SK-N-SH (cell line): ENCODE data around the gene PEAK1. TPM values are rescaled to one million over a fixed set of nuclear protein-coding genes. Genes with fewer than 3 reads are reported as not detected.

Source experiments
- CTCF ChIA-PET: fragments of 300-600, 350-600 bp; formaldehyde crosslinking; extraction: SDS; loops from one replicate; lab custom pipeline; 2021; lab: Yijun Ruan, JAX
- POLR2A ChIA-PET: fragments of 350-600 bp; sonication (Branson Sonifier 250); formaldehyde crosslinking; extraction: SDS; loops from one replicate; lab custom pipeline; 2020; ENCODE audit warnings: antibody characterized with exemption, inconsistent platforms; lab: Yijun Ruan, JAX
- DNase-seq: peaks from one replicate; pipeline ENCODE4 v3.0.0; 2012
- H2AFZ ChIP-seq: fragments of 200-600 bp; sonication (generic); 2 replicates; pipeline ENCODE4 v1.8.1; 2016; ENCODE audit warnings: antibody characterized with exemption, mild to moderate bottlenecking, low read depth
- H3F3A ChIP-seq: fragments of 200-600 bp; sonication (generic); replicated peaks from 2 replicates; pipeline ENCODE3; 2016; ENCODE audit warnings: antibody characterized with exemption, mild to moderate bottlenecking; ENCODE audit not compliant: insufficient read depth
- H3K27ac ChIP-seq, 2 experiments: fragments of 200-500 bp in 1 of 2; fragments of 200-600 bp in 1 of 2; sonication (Bioruptor generic) in 1 of 2; sonication (generic), shearing (Covaris generic) in 1 of 2; 2 replicates each; pipeline versions ENCODE4 v1.5.1 to v1.6.1; 2014 to 2016; ENCODE audit warnings: low read depth in 2 of 2, inconsistent platforms in 1 of 2, low read length in 1 of 2, mild to moderate bottlenecking in 1 of 2, mixed read lengths in 1 of 2
- H3K27me3 ChIP-seq: fragments of 200-600 bp; sonication (generic), shearing (Covaris generic); 2 replicates; pipeline ENCODE4 v1.6.1; 2016; ENCODE audit warnings: mixed run types; ENCODE audit not compliant: insufficient read depth
- H3K36me3 ChIP-seq, 2 experiments: fragments of 200-500 bp in 1 of 2; fragments of 200-600 bp in 1 of 2; sonication (Bioruptor generic) in 1 of 2; sonication (generic) in 1 of 2; replicated peaks in 1 of 2; 2 replicates each; pipeline versions ENCODE3 to v1.5.1; 2014 to 2016; ENCODE audit warnings: low read length in 1 of 2, mild to moderate bottlenecking in 1 of 2; ENCODE audit not compliant: insufficient read depth in 2 of 2, control insufficient read depth in 1 of 2
- H3K4me1 ChIP-seq, 2 experiments: fragments of 200-500 bp in 1 of 2; fragments of 200-600 bp in 1 of 2; sonication (Bioruptor generic) in 1 of 2; sonication (generic), shearing (Covaris generic) in 1 of 2; 2 replicates each; pipeline versions ENCODE4 v1.5.1 to v1.6.1; 2014 to 2016; ENCODE audit warnings: low read depth in 1 of 2, low read length in 1 of 2, mixed run types in 1 of 2; ENCODE audit not compliant: insufficient read depth in 2 of 2, control insufficient read depth in 1 of 2
- H3K4me2 ChIP-seq: fragments of 200-600 bp; sonication (generic), shearing (Covaris generic); 2 replicates; pipeline ENCODE4 v1.6.1; 2017; ENCODE audit warnings: mixed run types
- H3K4me3 ChIP-seq, 2 experiments: fragments of 200-500 bp in 1 of 2; fragments of 200-600 bp in 1 of 2; sonication (Bioruptor generic) in 1 of 2; sonication (generic), shearing (Covaris generic) in 1 of 2; 2 replicates each; pipeline versions ENCODE4 v1.5.1 to v1.8.1; 2014 to 2016; ENCODE audit warnings: low read depth in 2 of 2, inconsistent platforms in 1 of 2, low read length in 1 of 2, mild to moderate bottlenecking in 1 of 2, mixed read lengths in 1 of 2, moderate library complexity in 1 of 2
- H3K79me2 ChIP-seq: fragments of 200-600 bp; sonication (generic); 2 replicates; pipeline ENCODE4 v1.8.1; 2017; ENCODE audit warnings: mild to moderate bottlenecking; ENCODE audit not compliant: insufficient read depth
- H3K9ac ChIP-seq: fragments of 200-600 bp; sonication (generic); 2 replicates; pipeline ENCODE4 v1.6.1; 2017; ENCODE audit warnings: mixed run types
- H3K9me2 ChIP-seq: fragments of 200-600 bp; sonication (generic); 2 replicates; pipeline ENCODE4 v1.6.1; 2017; ENCODE audit warnings: mixed run types
- H3K9me3 ChIP-seq: fragments of 200-600 bp; sonication (generic); 2 replicates; pipeline ENCODE4 v1.6.1; 2017; ENCODE audit warnings: mixed run types, mild to moderate bottlenecking, moderate library complexity
- H4K20me1 ChIP-seq: fragments of 200-600 bp; sonication (generic); 2 replicates; pipeline ENCODE4 v1.6.1; 2017; ENCODE audit warnings: mild to moderate bottlenecking, mixed run types; ENCODE audit not compliant: insufficient read depth
- CHD2 ChIP-seq: fragments of 150-350 bp; IDR thresholded peaks from 2 replicates; pipeline ENCODE4 v1.6.1; 2018; ENCODE audit warnings: low read length; ENCODE audit not compliant: partially characterized antibody
- CTCF ChIP-seq: fragments of 200-600 bp; sonication (generic); IDR thresholded peaks from 2 replicates; pipeline ENCODE4 v1.6.1; 2017; ENCODE audit warnings: antibody characterized with exemption, mild to moderate bottlenecking, moderate library complexity
- EP300 ChIP-seq, 2 experiments: IDR thresholded peaks; 2 replicates each; pipeline versions ENCODE4 v1.4.0 to v1.6.1; 2012; ENCODE audit warnings: borderline replicate concordance in 1 of 2, low read depth in 1 of 2, low read length in 1 of 2
- EZH2phosphoT487 ChIP-seq: fragments of 200-600 bp; sonication (generic); IDR thresholded peaks from 2 replicates; pipeline ENCODE4 v1.6.1; 2017; ENCODE audit warnings: low read depth, mixed run types, mild to moderate bottlenecking, antibody characterized with exemption, moderate library complexity, borderline replicate concordance
- FOSL2 ChIP-seq: IDR thresholded peaks from 2 replicates; pipeline ENCODE4 v1.4.0; 2012; ENCODE audit warnings: low read depth, mild to moderate bottlenecking, moderate library complexity, borderline replicate concordance
- FOXM1 ChIP-seq: IDR thresholded peaks from 2 replicates; pipeline ENCODE4 v1.4.0; 2012; ENCODE audit warnings: low read depth, mild to moderate bottlenecking
- GABPA ChIP-seq: IDR thresholded peaks from 2 replicates; pipeline ENCODE4 v1.4.0; 2012; ENCODE audit warnings: low read depth, mild to moderate bottlenecking
- GATA2 ChIP-seq: sonication (generic); formaldehyde crosslinking; IDR thresholded peaks from 2 replicates; pipeline ENCODE4 v1.5.0; 2020; ENCODE audit warnings: mild to moderate bottlenecking, missing genetic modification reagents
- IRF3 ChIP-seq: fragments of 150-350 bp; IDR thresholded peaks from 2 replicates; pipeline ENCODE4 v1.6.1; 2016; ENCODE audit warnings: mild to moderate bottlenecking, low read depth, low read length
- MAX ChIP-seq: IDR thresholded peaks from 2 replicates; pipeline ENCODE4 v1.4.0; 2012; ENCODE audit warnings: low read depth
- NFIC ChIP-seq: IDR thresholded peaks from 2 replicates; pipeline ENCODE4 v1.4.0; 2012; ENCODE audit warnings: borderline replicate concordance
- PBX3 ChIP-seq: IDR thresholded peaks from 2 replicates; pipeline ENCODE4; 2012
- POLR2AphosphoS5 ChIP-seq: IDR thresholded peaks from 2 replicates; pipeline ENCODE4 v1.6.1; 2012; ENCODE audit warnings: low read depth, low read length
- RAD21 ChIP-seq: IDR thresholded peaks from 2 replicates; pipeline ENCODE4 v1.6.1; 2012; ENCODE audit warnings: mild to moderate bottlenecking, low read length
- RCOR1 ChIP-seq: fragments of 150-350 bp; IDR thresholded peaks from 2 replicates; pipeline ENCODE4 v1.6.1; 2017; ENCODE audit warnings: antibody characterized with exemption, low read length
- REST ChIP-seq: IDR thresholded peaks from 2 replicates; pipeline ENCODE4 v1.6.1; 2012; ENCODE audit warnings: mild to moderate bottlenecking, low read depth, low read length, moderate library complexity
- TCF12 ChIP-seq: IDR thresholded peaks from 2 replicates; pipeline ENCODE4 v1.4.0; 2012
- TEAD4 ChIP-seq: IDR thresholded peaks from 2 replicates; pipeline ENCODE4 v1.4.0; 2012; ENCODE audit warnings: mild to moderate bottlenecking, borderline replicate concordance; ENCODE audit not compliant: insufficient read depth
- YY1 ChIP-seq: IDR thresholded peaks from 2 replicates; pipeline ENCODE4 v1.4.0; 2012; ENCODE audit warnings: low read depth, mild to moderate bottlenecking
- WGBS: methylation state at CpG from one replicate; pipeline ENCODE4 v1.1.6; 2017; ENCODE audit warnings: low lambda C conversion rate; 5-methylcytosine and 5-hydroxymethylcytosine counted together
- polyA plus RNA-seq, 3 experiments: library from polyadenylated mRNA; depleted of rRNA; stranded (reverse); fragments of >200 nt; gene quantifications; 2 replicates each; pipeline ENCODE4 v1.2.3, GENCODE V29; 2012

Gene PEAK1
- polyA plus RNA-seq, 1 of the 3 experiments (the other 2 are of a cell fraction): 9.0 TPM

GRCh38 chr15:77225646-77226045 lies 194.3 kb downstream of the PEAK1 start:
- H3K4me2 ChIP-seq: no peak overlapping the region
- no peaks in the 10 kb centered on the region for H3F3A ChIP-seq
- peaks cover 0 to 27% of the 10 kb centered on the region in 2 experiments; a peak in 2 of 4 replicates for H3K4me1 ChIP-seq
- H3K4me3 ChIP-seq: no peak overlapping the region
- DNase-seq: no peak
- H3K36me3 ChIP-seq: no peaks in the 10 kb centered on the region
- no peaks in the 10 kb centered on the region for H3K27me3 ChIP-seq
- 93% methylated on average over 4 of the region's 4 CpGs for WGBS
- H4K20me1 ChIP-seq: no peaks in the 10 kb centered on the region
- peaks cover 1% of the 10 kb centered on the region; the same call in 1 of the 2 replicates for H3K79me2 ChIP-seq
- no peak overlapping the region for H3K9ac ChIP-seq
- CTCF ChIA-PET: interaction anchor here (1.0 kb wide), 1 partner anchor 318 kb away, joined by 3 read pairs; no protein-coding TSS in a partner anchor
- H3K27ac ChIP-seq: no peak overlapping the region
- H3K9me3 ChIP-seq: no peaks in the 10 kb centered on the region
- H2AFZ ChIP-seq: no peak overlapping the region
- H3K9me2 ChIP-seq: no peaks in the 10 kb centered on the region
- POLR2A ChIA-PET: no interaction called here
- TF ChIP-seq YY1 (no peak), RAD21 (no peak), EP300 (IDR thresholded peaks at IDR 0.05; ENCODE audit: borderline replicate concordance in 1 of 2, low read depth in 1 of 2, low read length in 1 of 2) (no peak), FOXM1 (no peak), MAX (no peak), TCF12 (no peak), TEAD4 (no peak), CHD2 (no peak), GABPA (no peak), NFIC (no peak), FOSL2 (no peak), REST (no peak), PBX3 (no peak), EZH2phosphoT487 (no peak), IRF3 (no peak), CTCF (no peak), RCOR1 (no peak), GATA2 (no peak), POLR2AphosphoS5 (no peak)
